Fibroblast of skin of scalp (primary cell): Measurements from ENCODE around the gene UMOD.
"Not testable (repeated sequence)": the region's sequence is repeated elsewhere in the genome, so short reads cannot be mapped to it uniquely, and the experiment has no call there.

Experiments used
- DNase-seq: peaks from one replicate; pipeline ENCODE4 v3.0.0-alpha.2; 2013

UMOD gene

DNA sequence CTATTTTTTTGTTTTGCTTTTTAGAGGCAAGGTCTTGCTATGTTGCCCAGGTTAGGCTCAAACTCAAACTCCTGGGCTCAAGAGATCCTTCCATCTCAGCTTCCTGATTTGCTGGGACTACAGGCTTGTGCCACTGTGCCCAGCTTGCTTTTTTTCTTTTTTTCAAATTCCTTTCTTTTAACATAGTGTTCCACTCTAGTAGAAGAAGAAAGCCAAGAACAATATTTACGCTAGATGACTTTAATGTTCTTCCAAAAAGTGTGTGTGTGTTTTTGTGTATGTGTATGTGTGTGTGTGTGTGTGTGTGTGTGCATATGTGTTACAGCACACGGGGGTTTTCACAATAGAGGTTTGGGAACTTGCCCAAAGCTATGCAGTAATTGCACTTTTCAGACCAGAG, 10.7 kb upstream of the UMOD start:
- no peak for DNase-seq

DNA sequence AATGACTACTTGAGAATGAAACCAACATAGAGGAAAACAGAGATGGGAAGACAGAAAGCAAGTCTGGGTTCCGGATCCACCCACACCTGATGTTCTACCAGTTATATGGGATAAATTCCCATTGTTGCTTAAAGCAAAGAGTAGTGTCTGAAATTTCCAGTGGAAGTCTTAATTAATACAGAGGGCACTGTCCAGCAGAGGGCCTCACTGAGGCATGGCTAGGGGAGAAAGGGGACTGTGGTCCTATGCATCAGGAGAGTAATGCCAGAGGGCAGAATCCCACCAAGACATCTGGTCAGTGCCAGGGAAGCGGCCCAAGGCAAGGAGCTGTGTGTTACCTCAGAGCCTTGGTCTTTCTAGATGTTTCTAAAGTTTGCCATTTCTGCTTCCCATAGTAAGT, 7.5 kb upstream of the UMOD start:
- DNase-seq = no peak

DNA sequence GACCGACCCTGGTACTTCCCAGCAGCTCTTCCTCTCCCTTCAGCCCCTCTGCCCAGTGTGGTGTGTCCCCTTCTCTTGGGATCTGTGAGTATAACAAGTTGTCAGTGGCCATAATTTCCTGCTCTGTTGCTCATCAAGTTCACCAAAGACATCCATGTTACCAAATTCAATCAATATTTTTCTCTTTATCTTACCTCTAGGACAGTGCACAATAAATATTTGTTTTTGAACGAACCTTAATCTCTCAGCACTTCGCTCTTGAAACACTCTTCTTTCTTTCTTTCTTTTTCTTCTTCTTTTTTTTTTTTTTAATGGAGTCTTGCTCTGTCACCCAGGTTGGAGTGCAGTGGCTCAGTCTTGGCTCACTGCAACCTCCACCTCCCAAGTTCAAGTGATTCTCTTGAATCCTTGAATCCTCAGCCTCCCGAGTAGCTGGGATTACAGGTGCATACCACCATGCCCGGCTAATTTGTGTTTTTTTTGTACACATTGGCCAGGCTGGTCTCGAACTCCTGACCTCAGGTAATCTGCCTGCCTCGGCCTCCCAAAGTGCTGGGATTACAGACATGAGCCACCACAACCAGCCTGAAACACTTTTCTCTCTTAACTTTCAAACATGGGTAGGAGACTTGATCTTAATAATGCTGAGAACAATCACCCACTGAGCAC, 2.7 kb upstream of the UMOD start:
- DNase-seq = no peak

DNA sequence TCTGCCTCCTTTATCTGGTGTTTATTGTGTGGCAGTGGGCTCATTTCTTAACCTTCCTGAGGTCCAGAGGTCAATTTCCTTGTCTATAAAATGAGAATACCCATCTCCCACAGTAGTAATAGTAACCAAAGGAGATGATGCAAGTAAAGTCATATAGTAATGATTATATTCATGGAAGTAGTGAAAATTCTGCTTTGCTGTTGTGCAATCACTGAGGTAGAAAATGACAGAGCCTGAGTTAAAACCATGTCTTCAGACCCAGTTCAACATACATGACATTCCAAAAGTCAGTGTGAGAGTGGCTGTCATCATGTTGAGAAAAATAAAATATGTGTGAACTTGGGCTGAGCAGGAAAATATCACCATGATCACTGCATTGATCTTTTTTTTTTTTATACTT, 864 bp upstream of the UMOD start:
- no peak for DNase-seq

GRCh38 chr16:20349615-20350014, 2.9 kb downstream of the UMOD start:
- DNase-seq = no peak

- no peak for DNase-seq
Measured at GRCh38 chr16:20348365-20349185, 3.9 kb downstream of the UMOD start.

GRCh38 chr16:20347666-20348364, 4.7 kb downstream of the UMOD start:
- DNase-seq = no peak

DNA sequence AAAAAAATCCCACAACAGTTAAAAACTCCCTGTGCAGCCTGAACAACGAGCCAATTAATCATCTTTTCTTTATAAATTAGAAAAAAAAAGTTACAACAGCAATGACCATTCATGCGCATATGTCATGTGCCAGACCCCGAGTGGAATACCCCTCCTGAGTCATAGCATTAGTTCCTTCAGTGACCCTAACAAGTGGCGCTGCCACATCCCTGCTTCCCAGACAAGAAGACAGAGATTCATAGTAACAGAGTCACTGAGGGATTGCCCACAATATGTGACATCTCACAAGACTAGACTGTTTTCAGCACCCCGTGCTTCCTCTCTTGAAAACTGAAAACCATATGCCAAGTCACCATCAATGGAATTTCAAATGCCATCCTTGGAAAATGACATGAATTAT, 7.9 kb downstream of the UMOD start:
- no peak for DNase-seq

DNA sequence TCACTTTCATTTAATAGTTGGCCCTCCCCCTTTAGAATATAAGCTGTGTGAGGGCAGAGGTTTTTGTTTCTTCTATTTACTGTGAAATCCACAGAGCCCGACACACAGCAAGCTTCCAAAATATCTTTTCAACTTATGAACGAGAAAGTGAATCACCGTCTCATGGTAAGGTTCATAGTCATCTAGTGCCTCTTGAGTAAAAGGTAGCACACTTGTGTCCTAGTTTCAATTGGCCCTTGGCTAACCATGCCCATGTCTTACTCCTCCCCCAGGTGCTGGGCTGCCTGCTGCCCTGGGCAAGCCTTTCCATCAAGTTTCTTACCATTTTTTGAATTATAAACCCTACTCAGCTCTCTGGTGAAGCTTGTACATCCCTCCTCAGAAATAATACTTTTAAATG, 12.8 kb downstream of the UMOD start:
- no peak for DNase-seq

- DNase-seq = no peak
Measured at GRCh38 chr16:20336955-20337354, 15.6 kb downstream of the UMOD start.

DNA sequence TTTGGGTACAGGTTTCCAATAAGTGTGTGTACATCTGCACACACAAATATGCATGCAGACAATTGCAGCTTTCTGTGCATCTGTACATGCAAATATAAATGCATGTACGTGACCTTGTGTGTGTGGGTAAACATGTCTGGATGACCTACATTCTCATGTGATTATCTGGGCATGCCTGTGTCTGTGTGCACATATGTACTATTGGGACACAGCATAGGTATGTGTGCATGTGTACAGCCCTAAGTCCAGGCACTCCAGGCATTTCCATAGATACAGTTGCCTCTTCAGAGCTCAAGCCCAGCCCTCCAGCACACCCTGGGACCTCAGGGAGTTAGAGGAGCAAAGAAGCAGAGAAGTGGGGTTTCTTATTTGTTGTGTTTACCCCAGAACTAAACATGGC, 18.1 kb downstream of the UMOD start:
- DNase-seq = no peak

DNA sequence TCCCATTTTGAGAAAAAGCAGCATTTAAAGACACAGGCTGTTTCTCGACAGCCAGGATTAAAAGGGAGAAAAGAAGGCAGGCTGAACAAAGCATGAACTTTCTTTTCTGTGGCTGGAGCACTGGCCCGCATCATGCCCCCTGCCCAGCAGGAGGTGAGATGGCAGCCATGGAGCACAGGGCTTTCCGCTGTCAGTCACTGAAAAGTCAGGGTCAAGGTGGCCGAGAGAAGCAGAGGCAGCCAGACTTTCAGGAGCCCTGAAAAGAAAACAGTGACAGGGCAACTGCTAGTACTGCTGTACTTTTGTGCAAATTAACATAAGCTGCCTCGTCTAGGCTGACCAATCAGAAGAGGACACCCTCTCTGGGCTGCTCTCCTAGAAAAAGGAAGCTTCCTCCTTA, 19.4 kb downstream of the UMOD start:
- DNase-seq = no peak

DNA sequence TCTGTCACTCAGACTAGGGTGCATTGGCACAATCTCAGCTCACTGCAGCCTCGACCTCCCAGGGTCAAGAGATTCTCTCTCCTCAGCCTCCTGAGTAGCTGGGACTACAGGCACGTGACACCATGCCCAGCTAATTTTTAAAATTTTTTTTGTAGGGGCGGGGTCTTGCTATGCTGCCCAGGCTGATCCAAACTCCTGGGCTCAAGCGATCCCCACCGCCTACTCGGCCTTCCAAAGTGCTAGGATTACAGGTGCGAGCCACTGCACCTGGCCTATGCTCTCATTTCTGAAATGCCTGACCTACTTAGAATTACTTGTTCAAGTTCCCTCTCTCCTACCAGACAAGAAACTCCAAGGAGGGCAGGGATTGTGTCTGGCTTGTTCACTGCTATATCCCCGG, 20.1 kb downstream of the UMOD start:
- no peak for DNase-seq

DNA sequence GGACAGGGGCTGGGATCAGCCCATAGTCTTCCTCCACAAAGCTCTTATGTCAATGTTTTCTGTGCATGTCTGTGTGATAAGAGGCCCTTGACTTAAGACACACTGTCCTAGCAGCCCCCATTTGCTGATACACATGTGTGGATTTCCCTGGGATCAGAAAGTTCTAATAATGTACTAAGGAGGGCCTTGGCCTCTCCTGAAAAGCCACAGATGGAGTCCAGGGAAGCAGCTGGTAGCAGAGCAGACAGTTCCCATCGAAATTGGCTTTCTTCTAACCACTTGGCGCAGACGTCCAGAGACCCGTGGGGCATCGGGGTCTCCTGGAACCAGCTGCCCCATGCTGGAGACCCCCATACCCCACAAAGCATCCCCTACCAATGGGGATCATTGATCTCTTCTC, 20.9 kb downstream of the UMOD start:
- DNase-seq = no peak

DNA sequence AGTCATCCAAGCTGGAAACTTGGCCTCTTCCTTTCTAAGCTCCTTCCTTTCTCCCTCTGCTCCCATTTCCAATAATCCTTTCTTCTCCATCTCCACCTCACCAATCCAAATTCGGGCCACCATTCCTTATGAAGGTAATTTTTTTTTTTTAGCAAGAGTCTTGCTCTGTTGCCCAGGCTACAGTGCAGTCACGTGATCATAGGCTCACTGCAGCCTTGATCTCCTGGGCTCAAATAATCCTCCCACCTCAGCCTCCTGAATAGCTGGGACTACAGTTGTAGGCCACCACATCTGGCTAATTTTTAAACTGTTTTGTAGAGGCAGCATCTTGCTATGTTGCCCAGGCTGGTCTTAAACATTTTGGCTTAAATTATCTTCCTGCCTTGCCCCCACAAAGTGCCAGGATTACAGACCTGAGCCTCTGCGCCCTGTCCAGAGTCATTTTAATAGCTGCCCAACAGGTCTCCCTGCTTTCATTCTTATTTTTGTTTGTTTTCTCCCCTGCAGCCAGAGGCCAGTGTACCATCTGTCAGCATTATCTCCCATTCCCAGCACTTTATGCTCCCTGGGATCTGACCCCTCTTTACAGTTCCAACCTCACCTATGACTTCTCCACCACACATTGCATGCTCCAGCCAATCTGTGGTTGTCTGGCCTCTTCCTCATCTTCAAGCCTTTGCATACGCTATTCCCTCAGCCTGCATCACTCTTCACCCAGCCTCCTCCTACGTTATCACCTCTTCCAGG, 22.9 kb downstream of the UMOD start:
- DNase-seq = no peak

GRCh38 chr16:20327444-20328041, 25.0 kb downstream of the UMOD start, which contains the start of gene GP2:
Gene GP2, minus strand, starts transcription at chr16:20327513. Its CDS starts 1,082 bp downstream, at chr16:20326431.
- no peak for DNase-seq

- no peak for DNase-seq
Measured at GRCh38 chr16:20326321-20326720, 26.2 kb downstream of the UMOD start.

DNA sequence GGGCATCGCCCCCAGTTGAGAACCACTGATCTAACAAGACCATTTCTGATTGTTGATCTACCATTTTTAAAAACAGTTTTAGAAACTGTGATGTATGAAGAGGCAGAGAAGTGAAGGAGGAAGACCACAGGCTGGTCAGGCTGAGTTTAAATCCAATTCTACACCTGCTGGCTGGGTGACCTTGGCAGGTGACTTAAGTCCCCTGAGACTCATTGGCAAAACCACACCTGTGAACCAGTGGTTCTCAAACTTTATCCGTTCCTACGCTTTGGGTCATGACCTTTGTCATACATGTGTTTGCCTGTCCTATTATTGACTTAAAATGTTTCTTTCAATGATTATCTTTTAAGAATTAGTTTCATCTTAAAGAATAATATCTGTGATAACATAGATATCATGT, 27.5 kb downstream of the UMOD start:
- no peak for DNase-seq

DNA sequence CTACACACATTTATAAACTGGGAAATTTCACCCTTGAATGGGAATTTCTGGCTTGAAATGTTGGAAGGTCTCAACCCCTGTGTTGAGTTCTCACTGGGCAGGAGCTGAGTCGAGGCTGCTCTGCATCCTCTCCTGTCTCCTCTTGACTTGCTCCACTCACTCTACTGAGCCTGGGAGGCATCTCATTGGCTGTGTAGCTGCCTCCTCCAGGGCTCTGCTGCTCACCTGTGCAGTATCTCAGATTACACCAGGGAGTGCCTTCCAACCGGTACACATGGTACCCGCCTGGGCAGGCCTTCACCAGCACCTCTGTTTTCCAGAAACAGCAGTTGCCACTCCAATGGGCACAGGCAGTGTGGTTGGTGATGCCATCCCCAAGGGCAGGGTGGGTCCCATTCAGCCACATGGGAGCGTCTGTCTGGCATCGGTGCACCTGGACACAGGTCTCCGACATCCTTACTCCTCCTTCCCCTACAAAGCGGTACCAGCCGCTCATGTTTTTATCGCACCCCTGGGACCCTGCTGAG, 28.9 kb downstream of the UMOD start:
- DNase-seq = no peak

DNA sequence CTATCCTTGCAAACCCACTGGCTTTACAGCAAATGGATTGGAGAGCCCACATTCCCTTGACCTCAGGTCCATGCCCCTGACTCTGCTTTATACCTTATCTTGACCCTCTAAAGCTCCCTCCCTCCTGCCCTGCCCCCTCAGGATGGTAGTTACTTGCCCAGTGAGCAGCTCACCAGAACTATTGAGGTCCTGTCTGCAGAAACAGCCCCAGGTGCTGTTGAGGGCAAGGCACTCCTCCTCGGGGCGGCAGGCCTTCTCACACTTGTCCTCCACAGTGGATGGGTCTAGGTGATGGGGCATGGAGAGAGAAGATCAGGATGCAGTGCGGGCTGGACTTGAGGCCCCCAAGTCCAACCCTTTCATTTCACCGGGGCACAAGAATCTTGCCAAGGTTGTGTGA, 29.8 kb downstream of the UMOD start:
- no peak for DNase-seq

GRCh38 chr16:20321671-20322070, 30.8 kb downstream of the UMOD start:
- no peak for DNase-seq

- not testable (repeated sequence) for DNase-seq
Measured at GRCh38 chr16:20321051-20321450, 31.5 kb downstream of the UMOD start.
